Measurements from ENCODE around the gene THG1L.
"Not testable (repeated sequence)": the region's sequence is repeated elsewhere in the genome, so short reads cannot be mapped to it uniquely, and the experiment has no call there.

THG1L gene

GRCh38 chr5:157731272-157732129 is at the start of gene THG1L:
Gene THG1L, plus strand, starts transcription at chr5:157731420. Its CDS starts 21 bp downstream, at chr5:157731441.
- no peaks in the 10 kb centered on the region for H3K27me3 Mint-ChIP-seq
- peak within 1 kb of the TSS; percentile 99 for H3K27ac Mint-ChIP-seq
- peak within 1 kb of the TSS; percentile 94 to 95 for H3K4me3 Mint-ChIP-seq
- no peaks in the 10 kb centered on the region for H3K9me3 Mint-ChIP-seq
- DNase-seq (peak; percentile 99), ATAC-seq (replicated peaks) (peak; percentile 93)
- peaks cover 17 to 26% of the 10 kb centered on the region in 2 donors for H3K36me3 Mint-ChIP-seq
- H3K4me1 Mint-ChIP-seq: peaks cover 12 to 26% of the 10 kb centered on the region in 2 donors

- H3K4me3 Mint-ChIP-seq: no peak overlapping the region
- ATAC-seq (replicated peaks) (no peak), DNase-seq (no peak)
- H3K4me1 Mint-ChIP-seq: no peaks in the 10 kb centered on the region
- no peaks in the 10 kb centered on the region for H3K36me3 Mint-ChIP-seq
- no peak overlapping the region for H3K27ac Mint-ChIP-seq
- no peaks in the 10 kb centered on the region for H3K9me3 Mint-ChIP-seq
- H3K27me3 Mint-ChIP-seq: no peaks in the 10 kb centered on the region
Observed at GRCh38 chr5:157682257-157682656, 49.0 kb upstream of the THG1L start.

- not testable (repeated sequence) for ATAC-seq (replicated peaks); H3K9me3 Mint-ChIP-seq; H3K36me3 Mint-ChIP-seq; H3K27me3 Mint-ChIP-seq; H3K4me3 Mint-ChIP-seq; DNase-seq; H3K4me1 Mint-ChIP-seq; H3K27ac Mint-ChIP-seq
Observed at GRCh38 chr5:157686276-157687197, 44.7 kb upstream of the THG1L start.

GRCh38 chr5:157687198-157687554 is 44.0 kb upstream of the THG1L start:
- H3K27ac Mint-ChIP-seq: no peak overlapping the region
- no peaks in the 10 kb centered on the region for H3K27me3 Mint-ChIP-seq
- no peak overlapping the region for H3K4me3 Mint-ChIP-seq
- H3K4me1 Mint-ChIP-seq: peaks cover 2 to 4% of the 10 kb centered on the region in 2 donors
- H3K36me3 Mint-ChIP-seq: peaks cover 7 to 8% of the 10 kb centered on the region in 2 donors
- no peak for DNase-seq
- ATAC-seq (replicated peaks): no peak
- H3K9me3 Mint-ChIP-seq: peaks cover 0 to 5% of the 10 kb centered on the region in 2 donors

GRCh38 chr5:157689942-157690689 is 41.1 kb upstream of the THG1L start:
- H3K27me3 Mint-ChIP-seq: no peaks in the 10 kb centered on the region
- H3K4me3 Mint-ChIP-seq: peak overlapping the region; percentile 59 to 68
- ATAC-seq (replicated peaks) (peak; percentile 85 to 87), DNase-seq (peak; percentile 27)
- H3K9me3 Mint-ChIP-seq: peaks cover 0 to 5% of the 10 kb centered on the region in 2 donors
- H3K27ac Mint-ChIP-seq: peak overlapping the region; percentile 17
- H3K36me3 Mint-ChIP-seq: peaks cover 7 to 8% of the 10 kb centered on the region in 2 donors
- H3K4me1 Mint-ChIP-seq: peaks cover 2 to 4% of the 10 kb centered on the region in 2 donors

GRCh38 chr5:157690690-157691433 is 40.4 kb upstream of the THG1L start:
- DNase-seq: no peak
- H3K4me1 Mint-ChIP-seq: peaks cover 2 to 4% of the 10 kb centered on the region in 2 donors
- H3K27ac Mint-ChIP-seq: peak overlapping the region; percentile 9
- H3K36me3 Mint-ChIP-seq: peaks cover 7 to 8% of the 10 kb centered on the region in 2 donors
- peak in 1 of 2 donors; percentile 27 for ATAC-seq (replicated peaks)
- H3K4me3 Mint-ChIP-seq: peak overlapping the region; percentile 59 to 68
- H3K27me3 Mint-ChIP-seq: no peaks in the 10 kb centered on the region
- peaks cover 0 to 5% of the 10 kb centered on the region in 2 donors for H3K9me3 Mint-ChIP-seq

- H3K27ac Mint-ChIP-seq; DNase-seq; H3K9me3 Mint-ChIP-seq; H3K27me3 Mint-ChIP-seq; H3K4me1 Mint-ChIP-seq; H3K4me3 Mint-ChIP-seq; ATAC-seq (replicated peaks): not testable (repeated sequence)
- H3K36me3 Mint-ChIP-seq: peaks cover 12% of the 10 kb centered on the region in 2 donors
Observed at GRCh38 chr5:157693816-157694215, 37.4 kb upstream of the THG1L start.

GRCh38 chr5:157696154-157696553 is 35.1 kb upstream of the THG1L start:
- not testable (repeated sequence) for H3K27ac Mint-ChIP-seq; H3K4me3 Mint-ChIP-seq; ATAC-seq (replicated peaks); H3K9me3 Mint-ChIP-seq; H3K4me1 Mint-ChIP-seq; DNase-seq; H3K27me3 Mint-ChIP-seq
- H3K36me3 Mint-ChIP-seq: peaks cover 15 to 18% of the 10 kb centered on the region in 2 donors

GRCh38 chr5:157698674-157699073 is 32.5 kb upstream of the THG1L start:
- H3K9me3 Mint-ChIP-seq; H3K4me1 Mint-ChIP-seq; DNase-seq; H3K27ac Mint-ChIP-seq; H3K4me3 Mint-ChIP-seq; H3K27me3 Mint-ChIP-seq; ATAC-seq (replicated peaks): not testable (repeated sequence)
- peaks cover 9 to 13% of the 10 kb centered on the region in 2 donors for H3K36me3 Mint-ChIP-seq

- Mint-ChIP-seq H3K27me3 (no peaks in the 10 kb centered on the region), H3K4me1 (no peaks in the 10 kb centered on the region), H3K27ac (no peak overlapping the region), H3K4me3 (no peak overlapping the region), H3K9me3 (peaks cover 0 to 3% of the 10 kb centered on the region in 2 donors), H3K36me3 (peaks cover 5 to 8% of the 10 kb centered on the region in 2 donors)
- DNase-seq (no peak), ATAC-seq (replicated peaks) (no peak)
Observed at GRCh38 chr5:157703736-157704135, 27.5 kb upstream of the THG1L start.

GRCh38 chr5:157708866-157709265 is 22.4 kb upstream of the THG1L start:
- H3K27ac Mint-ChIP-seq: no peak overlapping the region
- H3K4me1 Mint-ChIP-seq: peaks cover 0 to 2% of the 10 kb centered on the region in 2 donors
- H3K36me3 Mint-ChIP-seq: peaks cover 0 to 4% of the 10 kb centered on the region in 2 donors
- H3K4me3 Mint-ChIP-seq: no peak overlapping the region
- H3K9me3 Mint-ChIP-seq: no peaks in the 10 kb centered on the region
- H3K27me3 Mint-ChIP-seq: no peaks in the 10 kb centered on the region
- DNase-seq: no peak
- no peak for ATAC-seq (replicated peaks)

- H3K4me1 Mint-ChIP-seq: peaks cover 0 to 3% of the 10 kb centered on the region in 2 donors
- no peaks in the 10 kb centered on the region for H3K9me3 Mint-ChIP-seq
- no peak for ATAC-seq (replicated peaks)
- H3K36me3 Mint-ChIP-seq: peaks cover 0 to 8% of the 10 kb centered on the region in 2 donors
- no peak overlapping the region for H3K4me3 Mint-ChIP-seq
- DNase-seq: no peak
- no peaks in the 10 kb centered on the region for H3K27me3 Mint-ChIP-seq
- no peak overlapping the region for H3K27ac Mint-ChIP-seq
Observed at GRCh38 chr5:157709346-157709745, 21.9 kb upstream of the THG1L start.

- Mint-ChIP-seq H3K36me3 (peaks cover 0 to 8% of the 10 kb centered on the region in 2 donors), H3K27ac (no peak overlapping the region), H3K27me3 (no peaks in the 10 kb centered on the region), H3K9me3 (no peaks in the 10 kb centered on the region), H3K4me1 (peaks cover 0 to 5% of the 10 kb centered on the region in 2 donors), H3K4me3 (no peak overlapping the region)
- ATAC-seq (replicated peaks) (no peak), DNase-seq (no peak)
Observed at GRCh38 chr5:157710431-157710830, 20.8 kb upstream of the THG1L start.

Measured in stimulated activated naive B cell treated with anti-CD40 and anti-IgM and Interleukin-4, amounts not matched to agents 10 μg/mL and 1 μg/mL and 100 μg/mL, for 72 hours (primary cell).